Skeletal muscle cell (primary cell): ENCODE measurements around the gene NR4A2.

Experiments used
- DNase-seq: peaks from one replicate; pipeline ENCODE4 v3.0.0-alpha.2; 2010; ENCODE audit warnings: low read depth
- H3K4me3 ChIP-seq: 2 replicates; pipeline ENCODE4 v1.5.1; 2011; ENCODE audit warnings: low read depth, mild to moderate bottlenecking, control low read depth, low read length, moderate library complexity

Gene NR4A2

GRCh38 chr2:156341452-156342253 lies 9.1 kb upstream of the NR4A2 start:
- peak overlapping the region; percentile 85 for H3K4me3 ChIP-seq
- DNase-seq: peak; percentile 90

GRCh38 chr2:156340804-156341451 lies 8.4 kb upstream of the NR4A2 start:
- no peak for DNase-seq
- H3K4me3 ChIP-seq: peak overlapping the region; percentile 85

- H3K4me3 ChIP-seq: no peak overlapping the region
- DNase-seq: no peak
These were observed 7.9 kb upstream of the NR4A2 start for GRCh38 chr2:156340377-156340776.

- DNase-seq: no peak
These were observed 7.3 kb upstream of the NR4A2 start for GRCh38 chr2:156339865-156340264.

GRCh38 chr2:156339110-156339847 lies 6.8 kb upstream of the NR4A2 start:
- no peak for DNase-seq
- no peak overlapping the region for H3K4me3 ChIP-seq

More at GRCh38 chr2:156339865-156340264, 7.3 kb upstream of the NR4A2 start:
- H3K4me3 ChIP-seq: no peak overlapping the region

GRCh38 chr2:156338578-156338977 lies 6.1 kb upstream of the NR4A2 start:
- no peak overlapping the region for H3K4me3 ChIP-seq
- DNase-seq: no peak

- peak overlapping the region; percentile 75 for H3K4me3 ChIP-seq
- DNase-seq: peak; percentile 86
These were observed 2.3 kb upstream of the NR4A2 start for GRCh38 chr2:156334496-156335478.

GRCh38 chr2:156333951-156334495 lies 1.5 kb upstream of the NR4A2 start:
- H3K4me3 ChIP-seq: peak overlapping the region; percentile 75
- no peak for DNase-seq

GRCh38 chr2:156333274-156333950 lies 891 bp upstream of the NR4A2 start:
- peak overlapping the region; percentile 75 for H3K4me3 ChIP-seq
- DNase-seq: no peak

- no peak for DNase-seq
- peak overlapping the region; percentile 75 for H3K4me3 ChIP-seq
These were observed 312 bp downstream of the NR4A2 start for GRCh38 chr2:156332284-156332533.

- peak overlapping the region; percentile 75 for H3K4me3 ChIP-seq
- DNase-seq: peak; percentile 60
These were observed 793 bp downstream of the NR4A2 start for GRCh38 chr2:156331572-156332283.

- no peak for DNase-seq
- no peak overlapping the region for H3K4me3 ChIP-seq
These were observed 2.4 kb downstream of the NR4A2 start for GRCh38 chr2:156329927-156330726.

GRCh38 chr2:156329031-156329926 lies 3.2 kb downstream of the NR4A2 start:
- no peak for DNase-seq
- H3K4me3 ChIP-seq: no peak overlapping the region

- DNase-seq: no peak
- no peak overlapping the region for H3K4me3 ChIP-seq
These were observed 4.5 kb downstream of the NR4A2 start for GRCh38 chr2:156327835-156328695.

GRCh38 chr2:156326526-156327095 lies 5.9 kb downstream of the NR4A2 start:
- no peak for DNase-seq
- H3K4me3 ChIP-seq: no peak overlapping the region
